Osteocyte (in vitro differentiated cells): ENCODE results near the gene FAM171A1. TPM values are rescaled to one million over a fixed set of nuclear protein-coding genes. Genes with fewer than 3 reads are reported as not detected.

ENCODE experiments used
- DNase-seq: peaks from one replicate; pipeline ENCODE4 v3.0.0; 2021; ENCODE audit warnings: mixed read lengths; ENCODE audit not compliant: unreplicated experiment; ENCODE audit errors: extremely low spot score
- H3K27ac Mint-ChIP-seq: one replicate; pipeline ENCODE4 v1.8.0; 2021; ENCODE audit warnings: mild to moderate bottlenecking, mixed read lengths; ENCODE audit not compliant: unreplicated experiment
- H3K27me3 Mint-ChIP-seq: one replicate; pipeline ENCODE4 v1.8.0; 2021; ENCODE audit warnings: mixed read lengths; ENCODE audit not compliant: unreplicated experiment
- H3K36me3 Mint-ChIP-seq: one replicate; pipeline ENCODE4 v1.8.0; 2021; ENCODE audit warnings: mixed read lengths; ENCODE audit not compliant: unreplicated experiment
- H3K4me1 Mint-ChIP-seq: one replicate; pipeline ENCODE4 v1.8.0; 2021; ENCODE audit warnings: mixed read lengths; ENCODE audit not compliant: unreplicated experiment
- H3K4me3 Mint-ChIP-seq: one replicate; pipeline ENCODE4 v1.8.0; 2021; ENCODE audit warnings: mild to moderate bottlenecking, moderate library complexity, mixed read lengths; ENCODE audit not compliant: unreplicated experiment
- H3K9me3 Mint-ChIP-seq: one replicate; pipeline ENCODE4 v1.8.0; 2021; ENCODE audit warnings: mixed read lengths; ENCODE audit not compliant: unreplicated experiment
- total RNA-seq: library from RNA; stranded (reverse); gene quantifications from 2 replicates; pipeline ENCODE4 v1.2.1, GENCODE V29; 2021
- TF ChIP-seq, protein P1 (sequence below): fragments of 200-600 bp; sonication (generic); IDR thresholded peaks from 2 replicates; pipeline ENCODE4 v1.5.0; 2021; ENCODE audit warnings: antibody characterized with exemption, mild to moderate bottlenecking, moderate library complexity

FAM171A1 gene
- total RNA-seq, 1 donor from 2014 or later, result 30.4 TPM

DNA sequence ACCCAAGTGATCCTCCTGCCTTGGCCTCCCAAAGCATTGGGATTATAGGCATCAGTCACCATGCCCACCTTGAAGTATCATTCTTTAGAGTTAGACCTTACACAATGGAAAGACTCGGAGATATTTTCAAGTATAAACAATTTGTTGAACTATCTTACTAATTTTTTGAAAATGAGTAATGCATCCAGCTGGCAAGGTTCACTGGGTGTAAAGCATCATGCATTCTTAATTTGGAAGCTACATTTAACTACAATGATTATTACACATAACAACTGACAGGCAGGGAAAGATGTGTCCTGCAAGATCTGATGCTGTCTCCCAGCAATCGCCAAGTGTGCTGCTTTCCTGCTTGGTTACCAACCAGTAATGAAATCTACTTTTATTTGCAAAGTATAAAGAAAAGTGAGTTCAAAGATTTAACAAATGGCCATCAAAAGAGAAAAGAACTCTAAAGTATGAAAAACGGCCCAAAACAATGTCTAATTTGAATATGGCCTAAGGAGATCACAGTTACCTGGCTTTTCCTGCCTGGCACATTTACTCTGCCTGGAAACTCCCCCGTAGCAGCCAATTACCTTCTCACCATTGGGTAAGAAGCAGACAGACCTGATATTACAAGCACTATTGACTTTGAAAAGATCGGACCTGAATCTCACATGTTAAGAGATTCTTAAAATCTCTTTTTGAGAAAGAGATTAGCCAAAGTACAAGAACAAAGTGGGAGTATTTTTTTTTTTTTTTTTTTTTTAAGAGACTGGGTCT, 143.3 kb downstream of the FAM171A1 start:
- H3K9me3 Mint-ChIP-seq, result peaks cover 14% of the 10 kb centered on the region
- no peak for DNase-seq
- no peak overlapping the region for H3K4me3 Mint-ChIP-seq
- H3K27ac Mint-ChIP-seq, result no peak overlapping the region
- H3K27me3 Mint-ChIP-seq, result no peaks in the 10 kb centered on the region
- peaks cover 8% of the 10 kb centered on the region for H3K36me3 Mint-ChIP-seq
- TF ChIP-seq, protein P1, sequence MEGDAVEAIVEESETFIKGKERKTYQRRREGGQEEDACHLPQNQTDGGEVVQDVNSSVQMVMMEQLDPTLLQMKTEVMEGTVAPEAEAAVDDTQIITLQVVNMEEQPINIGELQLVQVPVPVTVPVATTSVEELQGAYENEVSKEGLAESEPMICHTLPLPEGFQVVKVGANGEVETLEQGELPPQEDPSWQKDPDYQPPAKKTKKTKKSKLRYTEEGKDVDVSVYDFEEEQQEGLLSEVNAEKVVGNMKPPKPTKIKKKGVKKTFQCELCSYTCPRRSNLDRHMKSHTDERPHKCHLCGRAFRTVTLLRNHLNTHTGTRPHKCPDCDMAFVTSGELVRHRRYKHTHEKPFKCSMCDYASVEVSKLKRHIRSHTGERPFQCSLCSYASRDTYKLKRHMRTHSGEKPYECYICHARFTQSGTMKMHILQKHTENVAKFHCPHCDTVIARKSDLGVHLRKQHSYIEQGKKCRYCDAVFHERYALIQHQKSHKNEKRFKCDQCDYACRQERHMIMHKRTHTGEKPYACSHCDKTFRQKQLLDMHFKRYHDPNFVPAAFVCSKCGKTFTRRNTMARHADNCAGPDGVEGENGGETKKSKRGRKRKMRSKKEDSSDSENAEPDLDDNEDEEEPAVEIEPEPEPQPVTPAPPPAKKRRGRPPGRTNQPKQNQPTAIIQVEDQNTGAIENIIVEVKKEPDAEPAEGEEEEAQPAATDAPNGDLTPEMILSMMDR, result no peak
- H3K4me1 Mint-ChIP-seq, result peaks cover 3% of the 10 kb centered on the region

DNA sequence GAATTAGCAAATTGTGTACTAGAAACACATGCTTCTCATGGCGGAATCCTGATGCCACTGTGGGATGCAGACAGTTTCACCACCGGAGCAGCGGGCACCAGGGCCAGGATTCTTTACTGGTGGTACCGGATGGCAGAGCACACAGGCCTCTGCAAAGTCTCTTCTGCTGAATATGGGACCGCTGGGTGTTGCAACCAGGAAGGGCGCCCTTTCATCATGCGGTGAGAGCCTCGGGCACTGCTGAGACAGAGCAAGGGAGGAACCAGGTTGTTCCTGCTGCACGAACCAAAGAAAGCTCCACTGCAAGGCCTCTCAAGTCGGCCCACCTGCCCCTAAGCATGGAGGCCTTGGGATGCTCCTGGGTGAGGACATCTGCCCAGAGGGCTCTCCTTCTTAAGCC, 145.6 kb downstream of the FAM171A1 start:
- H3K4me3 Mint-ChIP-seq, result no peak overlapping the region
- no peaks in the 10 kb centered on the region for H3K27me3 Mint-ChIP-seq
- peaks cover 3% of the 10 kb centered on the region for H3K4me1 Mint-ChIP-seq
- peaks cover 8% of the 10 kb centered on the region for H3K36me3 Mint-ChIP-seq
- TF ChIP-seq, protein P1, result no peak
- no peak for DNase-seq
- H3K9me3 Mint-ChIP-seq, result peaks cover 14% of the 10 kb centered on the region
- no peak overlapping the region for H3K27ac Mint-ChIP-seq

DNA sequence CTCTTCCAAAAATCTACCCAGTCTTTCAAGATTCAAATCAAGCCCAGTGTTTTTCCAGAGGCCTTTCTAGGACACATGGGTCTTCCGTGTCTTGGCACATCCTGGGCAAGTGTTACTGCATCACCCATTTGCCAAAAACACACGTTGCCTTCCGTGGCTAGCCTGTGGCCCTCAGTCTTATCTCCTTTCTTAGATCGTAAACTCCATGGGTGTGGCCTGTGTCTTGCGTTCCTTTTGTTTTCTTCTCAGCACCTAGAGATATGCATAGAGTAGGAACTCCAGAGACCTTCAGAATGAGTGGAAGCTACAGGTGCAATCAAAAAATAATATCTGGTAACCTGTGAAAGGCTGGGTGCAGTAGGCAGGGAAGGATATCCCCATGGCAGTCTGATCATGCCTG, 146.1 kb downstream of the FAM171A1 start:
- Mint-ChIP-seq H3K9me3 (peaks cover 14% of the 10 kb centered on the region), H3K4me3 (no peak overlapping the region), H3K36me3 (peaks cover 8% of the 10 kb centered on the region), H3K27me3 (no peaks in the 10 kb centered on the region), H3K4me1 (peaks cover under 1% of the 10 kb centered on the region), H3K27ac (no peak overlapping the region)
- no peak for DNase-seq
- TF ChIP-seq, protein P1, result no peak

DNA sequence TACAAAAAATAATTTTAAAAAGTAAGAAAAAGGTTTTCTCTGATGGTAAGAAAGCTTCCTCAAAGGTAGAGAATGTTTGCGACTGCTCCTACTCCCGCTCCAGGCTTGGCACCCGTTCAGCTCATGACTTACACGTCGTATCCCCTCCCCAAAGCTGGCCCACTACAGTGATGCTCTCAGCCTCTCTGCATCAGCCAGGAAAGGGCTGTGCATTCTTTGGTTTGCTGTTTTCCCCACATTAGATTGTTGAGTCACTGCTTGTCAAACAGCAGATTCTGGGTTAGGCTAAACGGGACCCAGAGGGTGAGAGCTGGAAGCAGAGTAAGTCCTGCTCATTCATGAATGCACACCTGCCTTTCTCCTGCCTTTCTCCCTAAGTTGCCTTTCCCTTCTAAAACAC, 147.9 kb downstream of the FAM171A1 start:
- TF ChIP-seq, protein P1, result no peak

DNA sequence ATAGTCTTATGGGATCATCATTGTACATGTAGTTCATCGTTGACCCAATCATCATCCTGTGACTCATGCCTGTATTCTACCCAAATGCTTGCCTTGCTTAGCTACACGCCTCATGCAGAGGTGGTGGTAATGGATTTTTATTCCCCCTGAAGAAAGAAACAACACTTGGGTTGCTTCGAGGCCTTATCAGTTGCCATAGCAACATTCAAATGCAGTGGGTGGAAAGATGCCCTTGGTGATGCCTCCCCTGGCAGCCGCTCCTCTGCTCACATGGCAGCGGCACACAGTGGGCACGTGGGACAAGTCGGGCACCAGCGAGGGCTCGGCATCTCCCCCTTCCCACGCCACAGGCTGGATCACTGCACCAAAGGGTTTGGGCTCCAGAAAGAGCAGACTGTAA, 148.6 kb downstream of the FAM171A1 start:
- no peak for DNase-seq
- Mint-ChIP-seq H3K27ac (no peak overlapping the region), H3K27me3 (no peaks in the 10 kb centered on the region), H3K9me3 (peaks cover 10% of the 10 kb centered on the region), H3K36me3 (peaks cover 8% of the 10 kb centered on the region), H3K4me1 (no peaks in the 10 kb centered on the region), H3K4me3 (no peak overlapping the region)
- TF ChIP-seq, protein P1, result no peak

More for the DNA sequence above, 147.9 kb downstream of the FAM171A1 start:
- Mint-ChIP-seq H3K4me1 (no peaks in the 10 kb centered on the region), H3K36me3 (peaks cover 8% of the 10 kb centered on the region), H3K27ac (no peak overlapping the region), H3K27me3 (no peaks in the 10 kb centered on the region), H3K9me3 (peaks cover 10% of the 10 kb centered on the region), H3K4me3 (no peak overlapping the region)
- DNase-seq, result no peak
